Measurements from ENCODE around the gene TSSK6. TPM values are rescaled to one million over a fixed set of nuclear protein-coding genes. Genes with fewer than 3 reads are reported as not detected.

The TSSK6 gene
- total and polyA plus RNA-seq, 4 donors: 0.50 to 1.3 (median 1.0) TPM

DNA sequence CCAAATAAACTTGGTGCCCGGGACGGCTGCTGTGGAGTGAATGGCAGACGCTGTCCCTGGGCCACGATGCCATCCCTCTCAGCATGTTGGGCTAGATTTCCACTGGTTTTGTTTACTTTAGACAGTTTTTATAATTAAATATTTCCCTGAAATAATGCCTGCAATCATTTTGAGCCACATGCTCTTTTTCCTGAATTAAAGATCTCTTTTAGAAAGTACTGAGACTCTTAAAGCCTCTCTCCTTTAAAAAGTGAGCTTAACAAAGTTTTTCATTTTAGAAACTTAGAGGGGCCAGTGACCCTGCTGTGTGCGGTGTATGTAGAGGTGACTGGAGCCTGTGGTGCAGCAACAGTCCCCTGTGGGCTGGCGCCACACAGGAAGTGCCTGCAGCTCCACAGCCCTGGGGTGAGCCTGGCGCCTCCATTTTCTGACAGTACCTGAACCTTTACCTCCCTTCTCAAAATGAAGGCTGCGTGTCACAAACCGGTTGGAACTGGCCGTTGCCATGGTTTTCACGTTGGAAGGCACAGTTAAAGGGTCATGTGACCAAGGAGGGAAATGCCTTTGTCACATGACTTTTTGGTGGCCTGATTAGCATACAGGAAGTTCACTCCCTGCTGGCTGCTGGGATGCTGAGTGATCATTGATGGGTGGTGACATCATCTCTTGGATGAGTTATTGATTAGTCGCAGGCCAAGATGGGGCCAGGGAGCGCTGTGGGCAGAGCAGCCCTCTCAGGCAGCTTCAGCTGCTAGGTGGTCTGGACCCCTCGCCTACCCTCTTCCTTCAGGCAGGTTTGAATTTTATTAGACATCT lies 26.3 kb downstream of the TSSK6 start:
- ATAC-seq (ENCODE audit: low FRiP score) (peak; percentile 78), DNase-seq (peak; percentile 89 to 92)
- Histone ChIP-seq H3K36me3 (ENCODE audit: control insufficient read depth in 1 of 2, insufficient read depth in 2 of 2, low read length in 1 of 2) (no peaks in the 10 kb centered on the region), H3K4me3 (ENCODE audit: low read length in 2 of 2) (no peak overlapping the region), H3K4me1 (ENCODE audit: control insufficient read depth in 1 of 2, insufficient read depth in 2 of 2, low read length in 2 of 2) (no peaks in the 10 kb centered on the region), H3K27me3 (ENCODE audit: control insufficient read depth in 1 of 2, insufficient read depth in 2 of 2, low read length in 1 of 2) (no peaks in the 10 kb centered on the region), H3K27ac (ENCODE audit: low read depth in 1 of 2, low read length in 2 of 2) (peak overlapping the region; percentile 86 to 93), H3K9me3 (ENCODE audit: control insufficient read depth, low read length) (no peaks in the 10 kb centered on the region)
- 12% methylated on average over 14 of the region's 14 CpGs for WGBS, 2 donors
- intact Hi-C loops (cut with DNase I): loop anchor here in 1 of 2 donors (1.0 to 5.0 kb wide), 2 partner anchors 82 to 124 kb away; partner anchors contain the start of gene GATAD2A

DNA sequence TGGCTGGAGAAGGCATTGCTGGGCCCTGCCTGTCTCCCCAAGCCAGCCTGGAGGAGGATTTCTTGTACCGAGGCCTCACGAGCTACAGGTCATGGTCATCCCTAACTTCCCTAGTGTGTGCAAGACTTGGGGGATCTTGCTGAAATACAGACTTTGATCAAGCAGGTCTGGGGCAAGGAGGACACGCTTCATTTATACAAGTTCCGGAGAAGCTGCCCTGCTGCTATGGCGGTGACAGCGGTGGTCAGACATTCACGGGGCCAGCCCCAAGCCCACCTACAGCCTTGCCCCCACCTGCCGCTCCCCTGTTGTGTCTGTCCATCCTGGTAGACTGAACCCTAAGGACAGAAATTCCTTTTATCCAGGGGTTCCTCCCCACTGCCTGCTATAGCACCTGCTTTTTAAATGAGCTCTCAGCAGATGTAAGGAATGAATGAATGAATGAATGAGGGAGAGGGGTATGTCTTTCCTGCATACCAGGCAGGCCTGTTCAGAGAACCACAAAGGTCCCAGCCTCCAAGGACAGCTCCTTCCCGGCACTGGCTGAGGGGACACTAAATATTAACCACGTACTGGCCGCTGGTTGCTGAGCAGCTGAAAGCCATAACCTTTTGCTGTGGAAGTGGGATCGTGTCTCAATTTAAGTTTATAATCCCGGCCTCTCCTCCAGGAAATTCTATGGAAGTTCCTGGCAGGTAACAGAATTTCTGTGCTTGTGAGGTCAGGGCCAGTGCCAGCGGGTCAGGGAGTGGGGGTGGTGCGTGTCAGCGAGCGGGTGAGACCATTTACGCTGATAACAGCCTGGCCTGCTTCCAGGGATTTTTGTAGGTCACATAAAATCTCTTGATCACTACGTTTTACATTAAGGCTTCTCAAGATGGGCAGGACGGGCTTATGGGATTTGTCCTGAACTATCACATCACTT lies 27.1 kb downstream of the TSSK6 start:
- Histone ChIP-seq H3K27ac (ENCODE audit: low read depth in 1 of 2, low read length in 2 of 2) (peak overlapping the region; percentile 54 to 63), H3K4me1 (ENCODE audit: control insufficient read depth in 1 of 2, insufficient read depth in 2 of 2, low read length in 2 of 2) (no peaks in the 10 kb centered on the region), H3K36me3 (ENCODE audit: control insufficient read depth in 1 of 2, insufficient read depth in 2 of 2, low read length in 1 of 2) (no peaks in the 10 kb centered on the region), H3K4me3 (ENCODE audit: low read length in 2 of 2) (no peak overlapping the region), H3K9me3 (ENCODE audit: control insufficient read depth, low read length) (no peaks in the 10 kb centered on the region), H3K27me3 (ENCODE audit: control insufficient read depth in 1 of 2, insufficient read depth in 2 of 2, low read length in 1 of 2) (no peaks in the 10 kb centered on the region)
- intact Hi-C loops (cut with DNase I): loop anchor here in 1 of 2 donors (5.0 kb wide), 1 partner anchor 81 kb away; the partner anchor contains the start of gene GATAD2A
- ATAC-seq (ENCODE audit: low FRiP score) (no peak), DNase-seq (no peak)
- WGBS, 2 donors: 41% methylated on average over 20 of the region's 20 CpGs

DNA sequence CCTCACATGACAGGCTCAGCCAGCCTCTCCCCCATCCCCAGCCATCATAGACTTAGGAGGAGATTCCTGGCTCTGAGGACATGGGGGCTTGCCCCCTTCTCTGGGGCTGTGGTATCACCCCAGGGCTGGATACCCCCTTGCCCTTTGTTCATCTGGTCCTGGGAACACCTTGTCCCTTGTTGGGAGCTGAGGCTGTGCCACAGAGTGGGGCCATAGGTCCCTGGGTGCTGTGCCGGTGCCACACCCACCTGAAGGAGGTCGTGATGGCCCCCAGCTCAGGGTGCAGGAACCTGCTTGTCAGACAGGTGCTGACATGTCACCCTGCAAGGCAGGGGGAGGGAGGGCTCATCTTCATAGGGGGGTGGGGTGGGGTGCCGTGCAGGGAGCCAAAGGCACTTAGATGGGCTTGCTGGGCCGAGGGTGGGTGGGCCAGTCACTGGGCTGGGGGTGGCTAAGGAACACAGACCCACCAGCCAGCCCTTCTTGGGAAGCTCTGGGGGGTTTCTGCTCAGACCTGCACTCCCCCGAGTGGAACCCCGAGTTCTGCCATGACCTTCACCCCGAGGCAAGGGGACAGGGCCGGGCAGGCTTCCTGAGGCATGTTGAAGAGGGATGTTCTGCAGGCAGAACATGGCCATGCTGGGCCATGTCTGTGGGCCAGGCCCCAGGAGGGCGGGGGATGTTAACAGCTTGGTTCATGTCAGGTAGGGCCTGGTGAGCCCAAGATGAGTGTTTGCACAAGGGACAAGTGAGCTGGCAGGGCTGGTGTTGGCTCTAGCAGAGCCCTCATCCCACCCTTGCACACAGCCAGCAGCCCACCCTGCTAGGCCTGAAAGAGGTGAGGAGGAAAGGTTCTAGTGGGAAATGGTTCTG lies 28.0 kb downstream of the TSSK6 start:
- DNase-seq: no peak
- no peaks in the 10 kb centered on the region for H3K36me3 ChIP-seq (ENCODE audit: control insufficient read depth in 1 of 2, insufficient read depth in 2 of 2, low read length in 1 of 2)
- no peaks in the 10 kb centered on the region for H3K4me1 ChIP-seq (ENCODE audit: control insufficient read depth in 1 of 2, insufficient read depth in 2 of 2, low read length in 2 of 2)
- ATAC-seq (ENCODE audit: low FRiP score): no peak
- H3K9me3 ChIP-seq (ENCODE audit: control insufficient read depth, low read length): no peaks in the 10 kb centered on the region
- 81 to 84% methylated on average over 9 of the region's 9 CpGs for WGBS, 2 donors
- H3K27ac ChIP-seq (ENCODE audit: low read depth in 1 of 2, low read length in 2 of 2): peak overlapping the region in 1 of 2 donors; percentile 63
- no peaks in the 10 kb centered on the region for H3K27me3 ChIP-seq (ENCODE audit: control insufficient read depth in 1 of 2, insufficient read depth in 2 of 2, low read length in 1 of 2)
- intact Hi-C loops (cut with DNase I): loop anchor here in 1 of 2 donors (5.0 kb wide), 1 partner anchor 80 kb away; the partner anchor contains the start of gene GATAD2A
- H3K4me3 ChIP-seq (ENCODE audit: low read length in 2 of 2): no peak overlapping the region

DNA sequence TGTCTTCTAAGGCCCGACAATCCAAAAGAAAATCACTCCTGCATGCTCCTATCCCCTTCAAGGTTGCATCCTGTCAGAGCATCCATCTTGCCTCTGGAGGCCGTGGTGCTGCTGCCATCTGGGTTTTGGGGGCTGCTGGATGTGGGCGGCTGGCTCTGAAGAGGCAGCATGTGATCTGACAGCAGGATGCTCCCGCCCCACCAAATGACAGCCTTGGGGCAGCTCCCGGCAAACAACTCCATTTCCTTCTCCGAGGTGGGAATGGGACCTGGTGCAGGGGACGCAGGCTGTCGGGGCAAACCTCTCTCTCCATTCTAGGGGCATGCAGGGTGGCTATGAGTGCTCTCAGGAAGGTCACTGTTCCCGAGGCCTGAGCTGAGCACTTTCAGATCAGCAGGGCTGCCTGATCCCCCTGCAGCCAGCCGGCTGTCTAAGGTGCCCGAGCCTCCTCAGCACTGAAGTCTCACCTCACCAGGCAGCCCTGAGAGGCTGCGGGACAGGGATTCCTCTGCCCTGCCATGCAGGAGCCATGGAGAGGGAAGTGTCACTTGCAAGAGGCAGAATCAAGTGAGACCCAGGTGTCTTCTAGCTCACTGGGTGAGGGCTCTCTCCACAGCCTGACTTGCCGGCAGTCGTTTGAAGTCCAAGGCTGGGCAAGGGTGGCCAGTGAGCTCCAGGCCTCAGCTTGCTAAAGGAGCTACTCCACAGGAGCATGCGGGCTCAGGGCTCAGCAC lies 28.8 kb downstream of the TSSK6 start:
- ATAC-seq (ENCODE audit: low FRiP score) (no peak), DNase-seq (no peak)
- Histone ChIP-seq H3K36me3 (ENCODE audit: control insufficient read depth in 1 of 2, insufficient read depth in 2 of 2, low read length in 1 of 2) (no peaks in the 10 kb centered on the region), H3K4me1 (ENCODE audit: control insufficient read depth in 1 of 2, insufficient read depth in 2 of 2, low read length in 2 of 2) (no peaks in the 10 kb centered on the region), H3K9me3 (ENCODE audit: control insufficient read depth, low read length) (no peaks in the 10 kb centered on the region), H3K27ac (ENCODE audit: low read depth in 1 of 2, low read length in 2 of 2) (no peak overlapping the region), H3K4me3 (ENCODE audit: low read length in 2 of 2) (no peak overlapping the region), H3K27me3 (ENCODE audit: control insufficient read depth in 1 of 2, insufficient read depth in 2 of 2, low read length in 1 of 2) (no peaks in the 10 kb centered on the region)
- 86 to 91% methylated on average over 15 of the region's 15 CpGs for WGBS, 2 donors
- intact Hi-C loops (cut with DNase I): loop anchor here in 1 of 2 donors (5.0 kb wide), 1 partner anchor 79 kb away; the partner anchor contains the start of gene GATAD2A

DNA sequence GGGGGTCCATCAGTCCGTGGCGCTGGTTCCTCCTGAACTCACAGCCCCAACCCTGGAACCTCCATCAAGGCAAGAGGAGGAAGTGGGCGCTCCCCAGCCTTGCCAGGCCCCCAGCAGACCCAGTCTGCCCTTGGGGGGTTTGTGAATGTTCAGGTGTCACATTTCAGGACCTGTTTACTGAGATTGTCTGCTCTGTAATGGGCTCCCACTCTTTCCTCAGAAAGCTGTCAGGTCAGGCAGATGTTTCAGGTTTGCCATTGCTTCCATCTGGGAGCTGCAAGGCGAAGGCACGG lies 29.4 kb downstream of the TSSK6 start:
- 95% methylated on average over 5 of the region's 5 CpGs for WGBS, 2 donors
- H3K36me3 ChIP-seq (ENCODE audit: control insufficient read depth in 1 of 2, insufficient read depth in 2 of 2, low read length in 1 of 2): no peaks in the 10 kb centered on the region
- H3K4me1 ChIP-seq (ENCODE audit: control insufficient read depth in 1 of 2, insufficient read depth in 2 of 2, low read length in 2 of 2): no peaks in the 10 kb centered on the region
- intact Hi-C loops (cut with DNase I): loop anchor here in 1 of 2 donors (5.0 kb wide), 1 partner anchor 79 kb away; the partner anchor contains the start of gene GATAD2A
- H3K27me3 ChIP-seq (ENCODE audit: control insufficient read depth in 1 of 2, insufficient read depth in 2 of 2, low read length in 1 of 2): no peaks in the 10 kb centered on the region
- no peak for DNase-seq
- no peaks in the 10 kb centered on the region for H3K9me3 ChIP-seq (ENCODE audit: control insufficient read depth, low read length)
- ATAC-seq (ENCODE audit: low FRiP score): no peak
- H3K27ac ChIP-seq (ENCODE audit: low read depth in 1 of 2, low read length in 2 of 2): no peak overlapping the region
- no peak overlapping the region for H3K4me3 ChIP-seq (ENCODE audit: low read length in 2 of 2)

DNA sequence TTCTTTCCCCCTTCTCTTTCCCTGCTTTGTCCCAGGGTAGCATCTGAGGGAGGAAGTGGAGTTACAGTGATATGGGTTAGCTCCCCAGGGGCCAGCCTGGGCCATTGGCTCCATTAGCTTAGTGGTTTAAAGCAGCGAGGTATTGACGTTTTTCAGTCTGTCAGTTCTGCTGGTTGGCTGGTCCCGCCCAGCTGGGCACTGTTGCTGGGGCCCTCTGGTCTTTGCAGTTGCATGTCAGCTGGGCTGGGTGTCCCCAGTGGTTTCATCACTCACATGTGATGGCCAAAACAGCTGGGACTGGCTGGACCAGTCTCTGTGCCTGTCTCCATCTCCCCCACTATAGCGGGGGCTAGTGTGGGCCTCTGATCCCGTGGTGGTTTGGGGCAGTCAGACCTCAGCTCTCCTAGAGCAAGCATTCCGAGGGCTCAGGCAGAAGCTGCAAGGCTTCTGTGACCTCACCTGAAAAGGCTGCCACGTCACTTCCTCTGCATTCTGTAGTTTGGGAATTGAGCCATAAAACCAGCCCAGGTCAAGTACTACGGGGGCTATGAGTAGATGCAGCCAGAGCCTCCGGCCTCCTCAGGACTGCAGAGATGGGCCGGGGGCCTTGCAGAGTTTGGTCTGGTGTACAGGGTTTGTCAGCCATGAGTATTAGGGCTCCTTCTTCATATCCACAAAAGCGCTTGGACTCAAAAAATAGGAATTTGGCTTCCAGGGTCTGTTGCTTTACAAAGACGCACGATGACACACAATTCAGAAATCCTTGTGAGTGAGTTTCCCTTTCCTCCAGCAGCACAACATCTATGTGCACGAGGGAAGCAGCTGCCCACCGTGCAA lies 30.0 kb downstream of the TSSK6 start:
- ATAC-seq (ENCODE audit: low FRiP score): no peak
- no peaks in the 10 kb centered on the region for H3K4me1 ChIP-seq (ENCODE audit: control insufficient read depth in 1 of 2, insufficient read depth in 2 of 2, low read length in 2 of 2)

DNA sequence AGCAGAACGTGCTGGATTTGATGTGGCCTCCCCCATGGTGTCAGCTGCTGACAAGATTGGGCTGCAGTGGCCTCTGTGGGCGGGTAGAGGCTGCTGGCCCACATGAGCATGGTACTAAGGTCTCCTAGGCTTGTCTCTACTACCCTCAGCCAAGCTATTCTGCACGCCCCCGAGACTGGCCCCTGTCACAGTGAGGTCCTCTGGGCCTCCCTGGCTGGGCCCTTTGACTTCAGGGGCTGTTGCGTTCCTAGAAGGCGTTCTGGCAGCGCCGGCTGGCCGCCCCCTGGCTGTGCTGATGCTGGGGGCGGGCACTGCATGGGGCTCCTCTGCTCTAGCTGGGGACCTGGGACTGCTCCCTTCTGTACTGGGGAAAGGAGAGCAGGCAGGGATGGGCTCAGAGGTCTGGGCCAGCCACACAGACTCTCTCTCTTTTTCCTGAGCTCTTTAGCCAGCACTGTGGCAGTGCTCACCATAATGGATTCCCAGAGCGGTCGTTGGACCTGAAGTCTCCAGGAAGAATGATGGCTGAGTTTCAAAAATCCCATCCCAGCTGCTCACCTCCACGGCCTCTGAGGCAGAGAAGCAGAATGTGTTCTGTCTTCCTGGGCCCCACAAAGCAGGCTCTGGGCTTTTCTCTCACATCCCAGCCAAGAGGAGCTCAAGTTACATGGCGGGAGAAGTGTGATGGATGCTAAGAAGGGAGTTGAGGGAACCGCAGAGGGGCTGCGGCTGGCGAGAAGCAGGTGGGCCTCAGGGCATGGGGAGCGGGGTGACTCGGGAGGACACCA lies 32.3 kb downstream of the TSSK6 start:
- ATAC-seq (ENCODE audit: low FRiP score) (no peak), DNase-seq (no peak)
- intact Hi-C loops (cut with DNase I): loop anchor here in 1 of 2 donors (5.0 kb wide), 1 partner anchor 61 kb away; no protein-coding TSS in a partner anchor
- Histone ChIP-seq H3K9me3 (ENCODE audit: control insufficient read depth, low read length) (no peaks in the 10 kb centered on the region), H3K4me1 (ENCODE audit: control insufficient read depth in 1 of 2, insufficient read depth in 2 of 2, low read length in 2 of 2) (no peaks in the 10 kb centered on the region), H3K27me3 (ENCODE audit: control insufficient read depth in 1 of 2, insufficient read depth in 2 of 2, low read length in 1 of 2) (no peaks in the 10 kb centered on the region), H3K4me3 (ENCODE audit: low read length in 2 of 2) (no peak overlapping the region), H3K36me3 (ENCODE audit: control insufficient read depth in 1 of 2, insufficient read depth in 2 of 2, low read length in 1 of 2) (no peaks in the 10 kb centered on the region), H3K27ac (ENCODE audit: low read depth in 1 of 2, low read length in 2 of 2) (no peak overlapping the region)
- WGBS, 2 donors: 56 to 65% methylated on average over 19 of the region's 19 CpGs

More for the DNA sequence above, 30.0 kb downstream of the TSSK6 start:
- Histone ChIP-seq H3K27me3 (ENCODE audit: control insufficient read depth in 1 of 2, insufficient read depth in 2 of 2, low read length in 1 of 2) (no peaks in the 10 kb centered on the region), H3K27ac (ENCODE audit: low read depth in 1 of 2, low read length in 2 of 2) (no peak overlapping the region), H3K4me3 (ENCODE audit: low read length in 2 of 2) (no peak overlapping the region), H3K36me3 (ENCODE audit: control insufficient read depth in 1 of 2, insufficient read depth in 2 of 2, low read length in 1 of 2) (no peaks in the 10 kb centered on the region), H3K9me3 (ENCODE audit: control insufficient read depth, low read length) (no peaks in the 10 kb centered on the region)
- DNase-seq: no peak
- WGBS, 2 donors: 71 to 77% methylated on average over 15 of the region's 15 CpGs
- intact Hi-C loops (cut with DNase I): loop anchor here in 1 of 2 donors (5.0 kb wide), 1 partner anchor 78 kb away; the partner anchor contains the start of gene GATAD2A

All from aorta (tissue), 5 donors.